Pancreas (tissue), 10 donors: ENCODE data around the gene NPIPA3. TPM values are rescaled to one million over a fixed set of nuclear protein-coding genes. Genes with fewer than 3 reads are reported as not detected.

Experiments
- ATAC-seq, 4 donors: fragments of 200-7000 bp; cut with Tn5 transposase; one replicate each; pipeline versions ENCODE4 v1.8.0 to v1.9.1; 2020; ENCODE audit warnings: mild to moderate bottlenecking in 4 of 4, moderate library complexity in 4 of 4
- DNase-seq, 6 donors: peaks; one replicate each; pipeline ENCODE4 v3.0.0-alpha.2; 2020
- FAIRE-seq: peaks from 2 replicates; lab custom pipeline; 2012; peaks lifted over from hg19 to GRCh38; lab: Jason Lieb, UNC
- H3K27ac ChIP-seq, 4 donors: fragments of 200-600 bp; sonication (generic); 1 replicate in 3 of 4; 2 replicates in 1 of 4; pipeline versions ENCODE4 v1.5.0 to v1.8.0; 2020
- H3K27me3 ChIP-seq, 4 donors: fragments of 200-600 bp; one replicate each; pipeline ENCODE4 v1.8.0; 2021
- H3K36me3 ChIP-seq, 3 donors: fragments of 200-600 bp; sonication (generic) in 1 of 3; one replicate each; pipeline versions ENCODE4 v1.5.0 to v1.8.0; 2020 to 2021
- H3K4me1 ChIP-seq, 3 donors: fragments of 200-600 bp; one replicate each; pipeline ENCODE4 v1.8.0; 2021
- H3K4me3 ChIP-seq, 4 donors: fragments of 200-600 bp; sonication (generic) in 2 of 4; one replicate each; pipeline versions ENCODE4 v1.5.0 to v1.8.0; 2020 to 2021
- H3K9me3 ChIP-seq, 4 donors: fragments of 200-600 bp; one replicate each; pipeline ENCODE4 v1.8.0; 2021
- CTCF ChIP-seq, 4 donors: fragments of 200-600 bp; sonication (generic) in 3 of 4; IDR thresholded peaks; one replicate each; pipeline versions ENCODE4 v1.5.0 to v1.8.0; 2021; ENCODE audit warnings: antibody characterized with exemption in 4 of 4
- WGBS, 2 donors: extraction: QIAGEN DNeasy Blood & Tissue Kit; methylation state at CpG; one replicate each; pipeline ENCODE4 v1.1.7; 2013; 5-methylcytosine and 5-hydroxymethylcytosine counted together
- intact Hi-C, 3 donors: fragments of 100-400 bp; cut with DNase I; formaldehyde crosslinking; loops; one replicate each; pipeline versions ENCODE4 v1.11.1 to v1.14.2; 2022
- polyA plus RNA-seq, 2 donors: library from polyadenylated mRNA; stranded (reverse); fragments of 200-250 nt; gene quantifications; one replicate each; pipeline ENCODE4 v1.2.3, GENCODE V29; 2013
- total RNA-seq, 6 donors: library from RNA; stranded (reverse); fragmentation: NEBNext Ultra II Directional in 4 of 6; extraction: Animal tissue kit (Norgen Biotek cat#: 25700) in 4 of 6; gene quantifications; one replicate each; pipeline versions ENCODE4 v1.2.1 to v1.2.4, GENCODE V29; 2021 to 2023
- donor health status: healthy with polysubstance abuse.
- donor health status: DM: no; HTN: no; CAD: no; lungs with moderate emphysema.
- donor health status: DM: no; HTN: no; CAD: no.
- donor health status: control.
- donor health status: control.
- donor health status: Bipolar disorder and iron deficiency.
- donor health status: DM: yes; HTN: yes; CAD: no.
- donor health status: DM: no; HTN: no; CAD: no.
- donor health status: DM: no; HTN: no; CAD: no.
- donor health status: DM: yes; HTN: yes; CAD: no.

Gene NPIPA3
- total and polyA plus RNA-seq, 8 donors, result 0.70 to 6.7 (median 1.4) TPM

GRCh38 chr16:14669776-14670175 lies 33.4 kb upstream of the NPIPA3 start:
- H3K27ac ChIP-seq, result peak overlapping the region in 2 of 4 donors; percentile 9 to 50
- FAIRE-seq, result no peak
- intact Hi-C loops, result no loop called here

GRCh38 chr16:14672403-14672971 lies 30.7 kb upstream of the NPIPA3 start:
- intact Hi-C loops, result no loop called here
- Histone ChIP-seq H3K36me3 (peaks cover 0 to 6% (median 0%) of the 10 kb centered on the region in 3 donors), H3K4me1 (peaks cover 11 to 39% (median 29%) of the 10 kb centered on the region in 3 donors), H3K27me3 (no peaks in the 10 kb centered on the region), H3K9me3 (no peaks in the 10 kb centered on the region), H3K4me3 (no peak overlapping the region), H3K27ac (peak overlapping the region in 3 of 4 donors; percentile 8 to 60 (median 13))
- peak in 3 of 6 donors; percentile 40 to 54 (median 50) for DNase-seq
- 16% methylated on average over 7 of the region's 7 CpGs for WGBS, 2 donors
- no peak for FAIRE-seq
- no peak for TF ChIP-seq CTCF (IDR thresholded peaks at IDR 0.05)
- peak; percentile 35 to 63 (median 58) for ATAC-seq

More at GRCh38 chr16:14669776-14670175, 33.4 kb upstream of the NPIPA3 start:
- peak in 3 of 4 donors; percentile 13 to 25 (median 16) for TF ChIP-seq CTCF (IDR thresholded peaks at IDR 0.05)
- peak; percentile 85 to 90 (median 88) for ATAC-seq
- Histone ChIP-seq H3K36me3 (peaks cover 0 to 24% (median 8%) of the 10 kb centered on the region in 3 donors), H3K4me3 (no peak overlapping the region), H3K4me1 (peaks cover 11 to 39% (median 29%) of the 10 kb centered on the region in 3 donors), H3K9me3 (no peaks in the 10 kb centered on the region), H3K27me3 (no peaks in the 10 kb centered on the region)
- peak; percentile 88 to 95 (median 94) for DNase-seq
- 34 to 45% methylated on average over 4 of the region's 4 CpGs for WGBS, 2 donors

DNA sequence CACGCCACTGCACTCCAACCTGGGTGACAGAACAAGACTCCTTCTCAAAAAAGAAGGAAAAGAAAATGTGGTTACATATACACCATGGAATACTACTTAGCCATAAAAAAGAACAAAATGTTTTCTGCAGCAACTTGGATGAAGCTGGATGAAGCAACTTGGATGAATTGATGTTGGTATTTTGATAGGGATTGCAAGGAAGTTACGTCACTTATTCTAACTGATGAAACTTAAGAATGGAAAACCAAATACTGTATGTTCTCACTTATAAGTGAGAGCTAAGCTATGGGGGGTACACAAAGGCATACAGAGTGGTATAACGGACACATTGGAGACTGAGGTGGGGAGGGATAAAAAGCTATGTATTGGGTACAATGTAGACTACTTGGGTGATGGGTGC lies 26.6 kb upstream of the NPIPA3 start:
- no peak for FAIRE-seq
- no peak for ATAC-seq
- no peaks in the 10 kb centered on the region for H3K9me3 ChIP-seq
- no peak for TF ChIP-seq CTCF (IDR thresholded peaks at IDR 0.05)
- H3K27me3 ChIP-seq, result no peaks in the 10 kb centered on the region
- no peaks in the 10 kb centered on the region for H3K36me3 ChIP-seq
- WGBS, 2 donors, result 92 to 93% methylated on average over 3 of the region's 3 CpGs
- peaks cover 0 to 19% (median 14%) of the 10 kb centered on the region in 3 donors for H3K4me1 ChIP-seq
- no peak overlapping the region for H3K4me3 ChIP-seq
- intact Hi-C loops, result no loop called here
- no peak for DNase-seq
- H3K27ac ChIP-seq, result no peak overlapping the region

- no peak for ATAC-seq
- H3K4me1 ChIP-seq, result peaks cover 0 to 9% (median 4%) of the 10 kb centered on the region in 3 donors
- no peaks in the 10 kb centered on the region for H3K9me3 ChIP-seq
- H3K4me3 ChIP-seq, result no peak overlapping the region
- 97 to 99% methylated on average over 5 of the region's 5 CpGs for WGBS, 2 donors
- no peak for TF ChIP-seq CTCF (IDR thresholded peaks at IDR 0.05)
- H3K36me3 ChIP-seq, result no peaks in the 10 kb centered on the region
- H3K27me3 ChIP-seq, result no peaks in the 10 kb centered on the region
- DNase-seq, result no peak
- no peak for FAIRE-seq
- H3K27ac ChIP-seq, result no peak overlapping the region
- intact Hi-C loops, result no loop called here
These were observed 25.6 kb upstream of the NPIPA3 start for GRCh38 chr16:14677627-14678026.
